Endothelial cell of umbilical vein (primary cell): ENCODE data around the gene GTPBP3. TPM values are rescaled to one million over a fixed set of nuclear protein-coding genes. Genes with fewer than 3 reads are reported as not detected.

ENCODE experiments used
- BruUV-seq: library from RNA; stranded (reverse); fragments of 400-500 nt; replicated peaks from 2 replicates; lab custom pipeline; 2021; lab: Mats Ljungman, UMichigan
- CTCF ChIA-PET: fragments of 300-600, 350-600 bp; sonication (Branson Sonifier 250); formaldehyde crosslinking; loops from one replicate; lab custom pipeline; 2021; ENCODE audit warnings: antibody characterized with exemption, inconsistent platforms; lab: Charles Lee
- POLR2A ChIA-PET: fragments of 300-600, 350-600 bp; sonication (Branson Sonifier 250); formaldehyde crosslinking; loops from one replicate; lab custom pipeline; 2021; ENCODE audit warnings: antibody characterized with exemption, inconsistent platforms; lab: Charles Lee
- DNase-seq: peaks from one replicate; pipeline ENCODE4 v3.0.0-alpha.2; 2011; ENCODE audit warnings: low read depth, low spot score
- FAIRE-seq: peaks from 2 replicates; lab custom pipeline; 2011; peaks lifted over from hg19 to GRCh38; lab: Jason Lieb, UNC
- H2AFZ ChIP-seq: 2 replicates; pipeline ENCODE4 v1.6.0; 2012; ENCODE audit warnings: low read depth, low read length, control low read depth, inconsistent platforms
- H3K27ac ChIP-seq: 2 replicates; pipeline ENCODE4 v1.5.1; 2011; ENCODE audit warnings: low read depth, mild to moderate bottlenecking, control low read depth, low read length, moderate library complexity; ENCODE audit not compliant: insufficient read depth
- H3K27me3 ChIP-seq, 2 experiments: 2 replicates each; pipeline versions ENCODE4 v1.6.0 to v1.6.1; 2011; ENCODE audit warnings: low read length in 2 of 2, mixed read lengths in 1 of 2; ENCODE audit not compliant: control insufficient read depth in 2 of 2, insufficient read depth in 2 of 2
- H3K36me3 ChIP-seq, 2 experiments: 2 replicates in 1 of 2; 3 replicates in 1 of 2; pipeline ENCODE4 v1.5.1; 2011; ENCODE audit warnings: low read length in 2 of 2, mild to moderate bottlenecking in 1 of 2, moderate library complexity in 1 of 2; ENCODE audit not compliant: control insufficient read depth in 2 of 2, insufficient read depth in 2 of 2; ENCODE audit errors: extremely low read depth in 1 of 2
- H3K4me1 ChIP-seq: 3 replicates; pipeline ENCODE4 v1.5.1; 2011; ENCODE audit warnings: mild to moderate bottlenecking, low read length; ENCODE audit not compliant: control insufficient read depth, insufficient read depth; ENCODE audit errors: extremely low read depth
- H3K4me2 ChIP-seq: 2 replicates; pipeline ENCODE4 v1.6.1; 2011; ENCODE audit warnings: low read length, control low read depth, mixed read lengths; ENCODE audit not compliant: insufficient read depth
- H3K4me3 ChIP-seq, 3 experiments: fragments of 200-600 bp in 1 of 3; sonication (generic), shearing (Covaris generic) in 1 of 3; replicated peaks in 1 of 3; 2 replicates each; pipeline ENCODE4 v1.5.1; 2011 to 2016; ENCODE audit warnings: control low read depth in 3 of 3, low read length in 3 of 3, mild to moderate bottlenecking in 2 of 3, inconsistent platforms in 1 of 3, low read depth in 1 of 3, moderate library complexity in 1 of 3; ENCODE audit not compliant: insufficient read depth in 1 of 3
- H3K79me2 ChIP-seq: 2 replicates; pipeline ENCODE4 v1.6.0; 2012; ENCODE audit warnings: low read length, inconsistent platforms; ENCODE audit not compliant: control insufficient read depth, insufficient read depth
- H3K9ac ChIP-seq: replicated peaks from 2 replicates; pipeline ENCODE3; 2011; ENCODE audit warnings: low read length, control low read depth; ENCODE audit not compliant: insufficient read depth; ENCODE audit errors: extremely low read depth
- H3K9me1 ChIP-seq: replicated peaks from 3 replicates; pipeline ENCODE4 v1.6.0; 2011; ENCODE audit warnings: mild to moderate bottlenecking, low read length; ENCODE audit not compliant: control insufficient read depth, insufficient read depth; ENCODE audit errors: extremely low read depth
- H3K9me3 ChIP-seq: replicated peaks from 2 replicates; pipeline ENCODE4 v1.5.1; 2012; ENCODE audit warnings: low read length, inconsistent platforms; ENCODE audit not compliant: control insufficient read depth, insufficient read depth
- H4K20me1 ChIP-seq: replicated peaks from 2 replicates; pipeline ENCODE3; 2011; ENCODE audit warnings: mild to moderate bottlenecking, low read length; ENCODE audit not compliant: control insufficient read depth, insufficient read depth; ENCODE audit errors: extremely low read depth
- MYC ChIP-seq: IDR thresholded peaks from one replicate; pipeline ENCODE4 v1.6.1; 2011; ENCODE audit warnings: mild to moderate bottlenecking, low read depth, low read length
- POLR2AphosphoS5 ChIP-seq: IDR thresholded peaks from 2 replicates; pipeline ENCODE4 v1.6.1; 2012; ENCODE audit warnings: low read depth, mild to moderate bottlenecking, control low read depth, low read length, moderate library complexity; ENCODE audit not compliant: insufficient read depth
- dilution Hi-C: fragments of 300-500 bp; cut with MboI; formaldehyde crosslinking; loops from one replicate; pipeline ENCODE4 v1.15.0; 2019; ENCODE audit warnings: low sequenced_read_pairs; ENCODE audit not compliant: extremely low pct_ligation_motif_present
- intact Hi-C: fragments of 100-400 bp; cut with micrococcal nuclease; formaldehyde crosslinking; loops from one replicate; pipeline ENCODE4 v1.10.0; 2022
- polyA plus RNA-seq, 4 experiments: library from polyadenylated mRNA; depleted of rRNA in 3 of 4; stranded (reverse) in 3 of 4; unstranded in 1 of 4; fragments of >200 nt; gene quantifications; 2 replicates each; pipeline versions ENCODE4 v1.2.1 to v1.2.3, GENCODE V29; 2011 to 2012; ENCODE audit warnings: missing spikeins in 1 of 4
- total RNA-seq: library from RNA; stranded (reverse); gene quantifications from 2 replicates; pipeline ENCODE4 v1.2.3, GENCODE V29; 2021
- TF ChIP-seq, protein P1 (sequence below): IDR thresholded peaks from 2 replicates; pipeline ENCODE4 v1.6.1; 2011; ENCODE audit not compliant: insufficient read depth, insufficient read length
- TF ChIP-seq, protein P2 (sequence below), 2 donors: IDR thresholded peaks; 1 replicate in 1 of 2; 2 replicates in 1 of 2; pipeline ENCODE4 v1.5.1; 2011; ENCODE audit warnings: low read length in 2 of 2, mild to moderate bottlenecking in 2 of 2, moderate library complexity in 2 of 2, control low read depth in 1 of 2, inconsistent platforms in 1 of 2, low read depth in 1 of 2; ENCODE audit not compliant: insufficient read depth in 1 of 2; ENCODE audit errors: extremely low read depth in 1 of 2

The GTPBP3 gene
- total and polyA plus RNA-seq, 2 donors (not counting 3 experiments of a cell fraction or from before 2014, with no cell fraction given): 12.7 to 34.7 TPM

DNA sequence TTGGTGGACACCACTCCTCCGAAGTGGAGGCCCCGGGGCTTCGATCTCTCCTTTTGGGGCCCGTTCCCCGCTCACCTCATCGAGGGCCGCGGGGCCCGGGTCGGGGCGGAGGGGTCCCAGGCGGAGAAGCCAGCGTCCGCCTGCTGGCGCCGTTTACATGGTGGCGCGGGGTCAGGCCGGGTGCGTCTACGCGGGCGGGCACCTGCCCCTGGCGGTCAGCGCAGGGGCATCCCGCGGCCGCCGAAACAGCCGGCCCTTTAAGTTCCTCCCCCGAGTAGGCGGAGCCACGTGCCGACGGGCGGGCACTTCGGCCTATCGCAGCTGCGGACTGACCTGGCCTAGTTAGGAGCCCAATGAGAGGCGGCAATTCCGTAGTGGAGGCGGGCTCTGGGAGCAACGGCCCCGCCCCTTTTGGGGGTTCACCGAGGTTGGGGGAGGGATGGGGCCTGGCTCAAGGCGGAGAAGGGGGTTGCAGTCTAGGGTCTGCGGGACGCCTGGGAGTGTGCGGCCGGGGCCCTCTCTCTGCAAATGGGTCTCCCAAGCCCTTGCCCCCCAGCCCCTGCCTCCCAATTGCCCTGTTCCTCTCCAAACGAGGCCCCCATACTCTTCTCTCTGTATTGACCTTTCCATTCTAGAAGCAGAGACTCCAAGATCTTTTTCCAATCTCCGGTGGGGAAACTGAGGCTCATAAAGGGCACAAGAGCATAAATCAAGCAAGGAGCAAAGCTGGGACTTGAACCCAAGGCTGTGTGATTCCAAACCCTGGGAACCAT lies 34.0 kb upstream of the GTPBP3 start, which contains the start of gene ABHD8:
ABHD8 (minus strand) TSS at position 259 of the 773 bp plus-strand sequence. CDS start 1,809 bp downstream, outside the sequence.
- Histone ChIP-seq H3K36me3 (no peaks in the 10 kb centered on the region), H3K9me1 (no peaks in the 10 kb centered on the region), H3K27ac (no peak within 1 kb of the TSS), H3K27me3 (no peaks in the 10 kb centered on the region), H3K4me2 (peak within 1 kb of the TSS; percentile 42), H3K9ac (no peak within 1 kb of the TSS), H3K79me2 (no peaks in the 10 kb centered on the region), H3K9me3 (no peaks in the 10 kb centered on the region), H2AFZ (peak within 1 kb of the TSS; percentile 67), H4K20me1 (no peaks in the 10 kb centered on the region), H3K4me1 (peaks cover 9% of the 10 kb centered on the region), H3K4me3 (peak within 1 kb of the TSS; percentile 31 to 46 (median 36))
- intact Hi-C loops: no loop called here
- BruUV-seq: no TSS peak
- no peak for TF ChIP-seq MYC
- TF ChIP-seq, protein P1, sequence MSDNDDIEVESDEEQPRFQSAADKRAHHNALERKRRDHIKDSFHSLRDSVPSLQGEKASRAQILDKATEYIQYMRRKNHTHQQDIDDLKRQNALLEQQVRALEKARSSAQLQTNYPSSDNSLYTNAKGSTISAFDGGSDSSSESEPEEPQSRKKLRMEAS: peak; percentile 73
- TF ChIP-seq, protein P2, sequence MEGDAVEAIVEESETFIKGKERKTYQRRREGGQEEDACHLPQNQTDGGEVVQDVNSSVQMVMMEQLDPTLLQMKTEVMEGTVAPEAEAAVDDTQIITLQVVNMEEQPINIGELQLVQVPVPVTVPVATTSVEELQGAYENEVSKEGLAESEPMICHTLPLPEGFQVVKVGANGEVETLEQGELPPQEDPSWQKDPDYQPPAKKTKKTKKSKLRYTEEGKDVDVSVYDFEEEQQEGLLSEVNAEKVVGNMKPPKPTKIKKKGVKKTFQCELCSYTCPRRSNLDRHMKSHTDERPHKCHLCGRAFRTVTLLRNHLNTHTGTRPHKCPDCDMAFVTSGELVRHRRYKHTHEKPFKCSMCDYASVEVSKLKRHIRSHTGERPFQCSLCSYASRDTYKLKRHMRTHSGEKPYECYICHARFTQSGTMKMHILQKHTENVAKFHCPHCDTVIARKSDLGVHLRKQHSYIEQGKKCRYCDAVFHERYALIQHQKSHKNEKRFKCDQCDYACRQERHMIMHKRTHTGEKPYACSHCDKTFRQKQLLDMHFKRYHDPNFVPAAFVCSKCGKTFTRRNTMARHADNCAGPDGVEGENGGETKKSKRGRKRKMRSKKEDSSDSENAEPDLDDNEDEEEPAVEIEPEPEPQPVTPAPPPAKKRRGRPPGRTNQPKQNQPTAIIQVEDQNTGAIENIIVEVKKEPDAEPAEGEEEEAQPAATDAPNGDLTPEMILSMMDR (IDR thresholded peaks at IDR 0.05; ENCODE audit: extremely low read depth in 1 of 2, insufficient read depth in 1 of 2, low read depth in 1 of 2, low read length in 2 of 2): peak; percentile 58 to 72
- peak; percentile 59 for TF ChIP-seq POLR2AphosphoS5
- DNase-seq: peak; percentile 96
- ChIA-PET POLR2A (no interaction called here), CTCF (interaction anchor here (1.3 to 3.3 kb wide), 2 partner anchors 10 to 88 kb away, joined by 6 to 70 read pairs; no protein-coding TSS in a partner anchor)
- FAIRE-seq: peak; percentile 98
- dilution Hi-C loops: no loop called here
